Ishikawa (cell line): ENCODE data around the gene ACAA1.

Experiments
- CEBPB ChIP-seq: IDR thresholded peaks from 2 replicates; pipeline ENCODE4 v1.6.1; 2012
- CREB1 ChIP-seq: IDR thresholded peaks from 2 replicates; pipeline ENCODE4 v1.6.1; 2012; ENCODE audit warnings: low read depth
- EGR1 ChIP-seq: IDR thresholded peaks from 2 replicates; pipeline ENCODE4 v1.6.1; 2012
- EP300 ChIP-seq: IDR thresholded peaks from 2 replicates; pipeline ENCODE4 v1.6.1; 2012; ENCODE audit warnings: borderline replicate concordance
- FOXM1 ChIP-seq: IDR thresholded peaks from 2 replicates; pipeline ENCODE4 v1.6.1; 2012; ENCODE audit warnings: low read depth, borderline replicate concordance
- NFIC ChIP-seq: IDR thresholded peaks from 2 replicates; pipeline ENCODE4 v1.6.1; 2012
- RAD21 ChIP-seq: IDR thresholded peaks from 2 replicates; pipeline ENCODE4 v1.6.1; 2012; ENCODE audit warnings: low read depth
- TAF1 ChIP-seq: IDR thresholded peaks from 2 replicates; pipeline ENCODE4 v1.6.1; 2012; ENCODE audit warnings: low read depth, mild to moderate bottlenecking
- TCF12 ChIP-seq: IDR thresholded peaks from 2 replicates; pipeline ENCODE4 v1.6.1; 2012; ENCODE audit warnings: low read depth
- TEAD4 ChIP-seq: IDR thresholded peaks from 2 replicates; pipeline ENCODE4 v1.6.1; 2012
- YY1 ChIP-seq: IDR thresholded peaks from 2 replicates; pipeline ENCODE4 v1.6.1; 2012; ENCODE audit warnings: low read depth
- ZBTB7A ChIP-seq: IDR thresholded peaks from 2 replicates; pipeline ENCODE4 v1.6.1; 2012; ENCODE audit warnings: low read depth
- TF ChIP-seq, protein P1 (sequence below): IDR thresholded peaks from 2 replicates; pipeline ENCODE4 v1.6.1; 2012; ENCODE audit warnings: low read depth, mild to moderate bottlenecking
- TF ChIP-seq, protein P2 (sequence below): IDR thresholded peaks from 2 replicates; pipeline ENCODE4 v1.6.1; 2012
- TF ChIP-seq, protein P3 (sequence below): IDR thresholded peaks from 2 replicates; pipeline ENCODE4 v1.6.1; 2012

The ACAA1 gene

DNA sequence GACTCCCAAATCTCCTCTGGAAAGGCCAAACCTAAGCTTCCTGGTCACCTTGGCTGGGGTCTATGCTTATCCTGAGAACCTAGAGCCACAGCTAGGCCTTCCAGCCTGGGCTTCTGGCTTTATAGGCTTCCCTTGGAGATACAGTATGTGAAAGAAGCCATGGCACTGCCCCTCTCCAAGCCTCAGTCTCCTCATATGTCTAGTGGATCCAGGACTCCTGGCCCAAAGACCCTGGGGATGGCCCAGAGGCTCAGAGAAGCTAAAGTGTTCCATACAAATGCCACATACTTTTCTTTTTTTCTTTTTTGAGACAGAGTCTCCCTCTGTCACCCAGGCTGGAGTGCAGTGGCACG is 8.6 kb downstream of the ACAA1 start:
- TF ChIP-seq, protein P1, sequence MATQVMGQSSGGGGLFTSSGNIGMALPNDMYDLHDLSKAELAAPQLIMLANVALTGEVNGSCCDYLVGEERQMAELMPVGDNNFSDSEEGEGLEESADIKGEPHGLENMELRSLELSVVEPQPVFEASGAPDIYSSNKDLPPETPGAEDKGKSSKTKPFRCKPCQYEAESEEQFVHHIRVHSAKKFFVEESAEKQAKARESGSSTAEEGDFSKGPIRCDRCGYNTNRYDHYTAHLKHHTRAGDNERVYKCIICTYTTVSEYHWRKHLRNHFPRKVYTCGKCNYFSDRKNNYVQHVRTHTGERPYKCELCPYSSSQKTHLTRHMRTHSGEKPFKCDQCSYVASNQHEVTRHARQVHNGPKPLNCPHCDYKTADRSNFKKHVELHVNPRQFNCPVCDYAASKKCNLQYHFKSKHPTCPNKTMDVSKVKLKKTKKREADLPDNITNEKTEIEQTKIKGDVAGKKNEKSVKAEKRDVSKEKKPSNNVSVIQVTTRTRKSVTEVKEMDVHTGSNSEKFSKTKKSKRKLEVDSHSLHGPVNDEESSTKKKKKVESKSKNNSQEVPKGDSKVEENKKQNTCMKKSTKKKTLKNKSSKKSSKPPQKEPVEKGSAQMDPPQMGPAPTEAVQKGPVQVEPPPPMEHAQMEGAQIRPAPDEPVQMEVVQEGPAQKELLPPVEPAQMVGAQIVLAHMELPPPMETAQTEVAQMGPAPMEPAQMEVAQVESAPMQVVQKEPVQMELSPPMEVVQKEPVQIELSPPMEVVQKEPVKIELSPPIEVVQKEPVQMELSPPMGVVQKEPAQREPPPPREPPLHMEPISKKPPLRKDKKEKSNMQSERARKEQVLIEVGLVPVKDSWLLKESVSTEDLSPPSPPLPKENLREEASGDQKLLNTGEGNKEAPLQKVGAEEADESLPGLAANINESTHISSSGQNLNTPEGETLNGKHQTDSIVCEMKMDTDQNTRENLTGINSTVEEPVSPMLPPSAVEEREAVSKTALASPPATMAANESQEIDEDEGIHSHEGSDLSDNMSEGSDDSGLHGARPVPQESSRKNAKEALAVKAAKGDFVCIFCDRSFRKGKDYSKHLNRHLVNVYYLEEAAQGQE: no peak
- TF ChIP-seq TAF1 (no peak), CREB1 (no peak), CEBPB (no peak), TEAD4 (no peak), ZBTB7A (no peak), TCF12 (no peak), FOXM1 (no peak), EP300 (no peak), EGR1 (no peak), NFIC (no peak), YY1 (no peak), RAD21 (no peak)
- TF ChIP-seq, protein P2, sequence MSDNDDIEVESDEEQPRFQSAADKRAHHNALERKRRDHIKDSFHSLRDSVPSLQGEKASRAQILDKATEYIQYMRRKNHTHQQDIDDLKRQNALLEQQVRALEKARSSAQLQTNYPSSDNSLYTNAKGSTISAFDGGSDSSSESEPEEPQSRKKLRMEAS: no peak
- TF ChIP-seq, protein P3, sequence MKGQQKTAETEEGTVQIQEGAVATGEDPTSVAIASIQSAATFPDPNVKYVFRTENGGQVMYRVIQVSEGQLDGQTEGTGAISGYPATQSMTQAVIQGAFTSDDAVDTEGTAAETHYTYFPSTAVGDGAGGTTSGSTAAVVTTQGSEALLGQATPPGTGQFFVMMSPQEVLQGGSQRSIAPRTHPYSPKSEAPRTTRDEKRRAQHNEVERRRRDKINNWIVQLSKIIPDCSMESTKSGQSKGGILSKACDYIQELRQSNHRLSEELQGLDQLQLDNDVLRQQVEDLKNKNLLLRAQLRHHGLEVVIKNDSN: no peak

DNA sequence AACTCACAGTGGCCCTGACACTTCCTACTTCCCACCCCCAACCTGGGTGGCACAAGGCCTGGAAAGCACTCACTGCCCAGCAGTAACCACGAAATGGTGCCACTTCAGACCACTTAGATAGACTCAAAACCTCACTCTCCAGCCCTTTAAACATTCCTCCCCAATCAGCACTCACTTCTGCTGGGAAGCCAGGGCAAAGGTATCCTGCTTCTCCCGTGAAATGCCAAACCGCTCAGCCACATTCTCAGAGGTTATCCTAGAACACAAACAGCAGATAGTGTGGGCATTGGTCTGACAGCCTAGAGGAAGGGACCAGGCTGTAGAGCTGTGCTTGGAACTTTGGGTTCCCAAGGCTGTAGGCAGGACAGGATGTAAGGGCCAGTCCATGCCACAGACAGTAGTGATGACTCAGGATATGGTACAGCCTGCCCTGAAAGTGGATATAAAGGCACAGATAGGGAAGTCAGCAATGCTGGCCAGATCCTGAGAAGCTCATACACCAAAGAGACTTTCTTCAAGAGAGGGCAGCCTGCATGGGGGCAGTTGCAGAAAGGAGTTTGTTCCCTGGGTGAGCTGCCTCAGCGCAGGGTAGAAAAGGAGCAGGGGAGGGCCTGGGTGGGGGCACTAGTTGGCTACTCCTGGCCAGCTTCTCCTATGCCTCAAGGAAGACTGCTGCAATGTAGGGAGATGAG is 9.2 kb downstream of the ACAA1 start:
- TF ChIP-seq, protein P2: no peak
- no peak for TF ChIP-seq YY1
- TF ChIP-seq TEAD4: no peak
- TF ChIP-seq CEBPB: no peak
- no peak for TF ChIP-seq TAF1
- TF ChIP-seq ZBTB7A: no peak
- TF ChIP-seq CREB1: no peak
- no peak for TF ChIP-seq TCF12
- no peak for TF ChIP-seq NFIC
- TF ChIP-seq EGR1: no peak
- TF ChIP-seq EP300: no peak
- TF ChIP-seq, protein P1: no peak
- no peak for TF ChIP-seq FOXM1
- TF ChIP-seq RAD21: no peak
- TF ChIP-seq, protein P3: no peak

DNA sequence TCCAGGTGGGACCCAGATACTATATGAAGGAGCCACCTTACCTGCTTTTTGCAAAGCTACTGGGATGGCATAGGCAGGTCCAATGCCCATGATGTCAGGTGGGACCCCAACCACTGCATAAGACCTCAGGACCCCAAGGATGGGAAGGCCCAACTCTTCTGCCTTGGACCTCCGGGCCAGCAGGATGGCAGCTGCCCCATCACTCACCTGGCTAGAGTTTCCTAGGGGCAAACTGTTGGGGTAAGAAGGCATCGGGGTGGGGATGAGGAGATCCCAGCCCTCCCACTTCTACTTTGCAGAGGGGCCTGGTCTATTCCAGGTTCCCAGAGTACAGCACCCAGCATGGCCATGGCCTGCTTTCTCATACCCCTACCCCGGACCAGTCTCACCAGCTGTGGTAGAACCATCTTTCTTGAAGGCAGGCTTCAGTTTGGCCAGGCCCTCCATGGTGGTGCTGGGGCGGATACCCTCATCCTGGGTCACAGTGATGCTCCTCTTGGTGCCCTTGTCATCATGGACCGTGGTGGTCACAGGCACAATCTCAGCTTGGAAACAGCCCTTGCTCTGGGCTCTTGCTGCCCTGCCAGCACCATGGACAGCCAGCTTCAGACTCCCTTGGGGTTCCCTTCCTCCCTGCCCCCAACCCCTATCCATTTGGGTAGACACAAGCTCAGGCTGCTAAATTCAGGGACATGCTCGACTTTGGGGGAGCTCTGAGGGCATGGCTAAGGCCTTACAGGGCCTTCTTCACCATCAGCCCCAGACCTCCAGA is 10.6 kb downstream of the ACAA1 start:
- TF ChIP-seq, protein P2: no peak
- TF ChIP-seq, protein P1: peak; percentile 76
